ENCODE results near the gene SHOX.
"Not testable (repeated sequence)": the region's sequence is repeated elsewhere in the genome, so short reads cannot be mapped to it uniquely, and the experiment has no call there.

Gene SHOX

GRCh38 chrX:623268-623598 is 7.4 kb upstream of the SHOX start:
- H3K4me2 ChIP-seq (ENCODE audit: low read length), result no peak overlapping the region
- H3K79me2 ChIP-seq (ENCODE audit: low read length), result no peaks in the 10 kb centered on the region
- no peaks in the 10 kb centered on the region for H3K27me3 ChIP-seq (ENCODE audit: low read depth, low read length)
- TF ChIP-seq CTCF (IDR thresholded peaks at IDR 0.05; ENCODE audit: low read depth, low read length) (no peak), EZH2phosphoT487 (IDR thresholded peaks at IDR 0.05; ENCODE audit: low read depth) (no peak)
- H3K9me3 ChIP-seq (ENCODE audit: insufficient read depth, low read length), result no peaks in the 10 kb centered on the region
- H3K36me3 ChIP-seq (replicated peaks; ENCODE audit: low read depth, low read length), result no peaks in the 10 kb centered on the region
- no peak overlapping the region for H2AFZ ChIP-seq (ENCODE audit: low read depth, low read length)
- H3K9ac ChIP-seq (ENCODE audit: low read length), result no peak overlapping the region
- no peak overlapping the region for H3K27ac ChIP-seq (ENCODE audit: low read length)
- no peaks in the 10 kb centered on the region for H4K20me1 ChIP-seq (ENCODE audit: insufficient read depth, low read length)
- H3K4me1 ChIP-seq (ENCODE audit: low read length), result no peaks in the 10 kb centered on the region
- H3K4me3 ChIP-seq (ENCODE audit: low read length), result no peak overlapping the region

DNA sequence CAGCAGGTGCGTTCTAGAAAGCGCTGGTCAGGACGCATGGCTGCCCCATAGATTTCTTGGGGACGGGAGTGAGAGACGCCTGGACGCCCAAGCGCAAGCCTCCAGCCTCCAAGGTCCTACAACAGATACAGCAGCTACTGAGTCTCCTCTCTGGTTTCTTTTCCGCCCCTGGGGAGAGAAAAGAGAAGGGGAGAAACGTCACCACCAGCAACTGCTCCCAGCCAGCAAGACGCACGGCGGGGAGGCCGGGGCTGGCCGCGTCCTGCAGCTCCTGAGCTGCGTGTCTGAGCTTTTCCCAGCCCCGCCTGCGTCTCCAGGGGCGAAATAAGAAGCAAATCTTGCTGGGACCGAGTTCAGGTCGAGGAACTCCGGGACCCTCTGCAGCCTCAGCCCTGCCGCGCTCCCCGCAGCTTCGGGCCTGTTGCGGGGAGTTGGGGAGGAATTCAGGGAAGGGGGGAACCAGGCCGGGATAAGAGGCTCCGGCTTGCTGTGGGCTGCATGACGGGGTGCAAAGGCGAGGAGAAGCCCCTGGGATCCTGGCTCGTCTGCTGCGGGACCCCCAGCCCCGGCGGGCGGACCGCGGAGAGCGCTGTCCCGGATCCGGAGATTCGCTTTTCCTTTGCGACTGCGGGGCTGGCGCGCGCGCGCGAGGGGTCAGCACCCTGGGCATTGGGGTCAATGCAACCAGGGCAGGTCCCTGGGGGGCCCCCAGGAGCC is 6.8 kb upstream of the SHOX start:
- no peaks in the 10 kb centered on the region for H3K9me3 ChIP-seq (ENCODE audit: insufficient read depth, low read length)
- no peaks in the 10 kb centered on the region for H4K20me1 ChIP-seq (ENCODE audit: insufficient read depth, low read length)
- no peaks in the 10 kb centered on the region for H3K27me3 ChIP-seq (ENCODE audit: low read depth, low read length)
- H3K79me2 ChIP-seq (ENCODE audit: low read length), result no peaks in the 10 kb centered on the region
- TF ChIP-seq CTCF (IDR thresholded peaks at IDR 0.05; ENCODE audit: low read depth, low read length) (no peak), EZH2phosphoT487 (IDR thresholded peaks at IDR 0.05; ENCODE audit: low read depth) (no peak)
- H3K4me1 ChIP-seq (ENCODE audit: low read length), result no peaks in the 10 kb centered on the region
- H3K27ac ChIP-seq (ENCODE audit: low read length), result no peak overlapping the region
- H3K4me2 ChIP-seq (ENCODE audit: low read length), result no peak overlapping the region
- H3K36me3 ChIP-seq (replicated peaks; ENCODE audit: low read depth, low read length), result no peaks in the 10 kb centered on the region
- H3K4me3 ChIP-seq (ENCODE audit: low read length), result no peak overlapping the region
- H3K9ac ChIP-seq (ENCODE audit: low read length), result no peak overlapping the region
- H2AFZ ChIP-seq (ENCODE audit: low read depth, low read length), result no peak overlapping the region

DNA sequence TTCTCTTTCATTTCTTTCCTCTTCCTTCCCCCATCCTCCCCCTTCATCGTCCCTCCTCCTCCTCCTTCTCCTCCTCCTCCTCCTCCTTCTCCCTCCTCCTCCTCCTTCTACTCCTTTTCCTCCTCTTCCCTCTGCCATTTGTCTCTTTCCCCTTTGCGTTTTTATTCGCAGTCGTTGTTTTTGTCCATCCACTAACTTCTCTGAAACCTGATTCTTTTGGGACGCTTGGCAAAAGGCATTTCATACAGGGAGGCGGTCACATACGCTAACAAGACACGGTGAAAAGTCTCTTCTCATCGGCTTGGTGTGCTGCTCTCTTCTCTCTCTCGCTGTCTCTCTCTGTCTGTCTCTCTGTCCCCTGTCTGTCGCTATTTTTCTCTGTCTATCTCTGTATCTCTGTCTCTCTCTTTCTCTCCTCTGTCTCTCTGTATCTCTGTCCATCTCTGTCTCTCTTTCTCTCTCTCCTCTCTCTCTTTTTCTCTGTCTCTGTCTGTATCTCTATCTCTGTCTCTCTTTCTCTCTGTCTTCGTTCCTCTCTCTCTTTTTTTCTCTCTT is 5.4 kb upstream of the SHOX start:
- Histone ChIP-seq H2AFZ (ENCODE audit: low read depth, low read length) (no peak overlapping the region), H3K27me3 (ENCODE audit: low read depth, low read length) (no peaks in the 10 kb centered on the region), H3K9me3 (ENCODE audit: insufficient read depth, low read length) (no peaks in the 10 kb centered on the region), H3K36me3 (replicated peaks; ENCODE audit: low read depth, low read length) (no peaks in the 10 kb centered on the region), H3K9ac (ENCODE audit: low read length) (no peak overlapping the region), H3K79me2 (ENCODE audit: low read length) (no peaks in the 10 kb centered on the region), H4K20me1 (ENCODE audit: insufficient read depth, low read length) (no peaks in the 10 kb centered on the region), H3K4me3 (ENCODE audit: low read length) (no peak overlapping the region), H3K4me1 (ENCODE audit: low read length) (no peaks in the 10 kb centered on the region), H3K27ac (ENCODE audit: low read length) (no peak overlapping the region), H3K4me2 (ENCODE audit: low read length) (no peak overlapping the region)
- TF ChIP-seq CTCF (IDR thresholded peaks at IDR 0.05; ENCODE audit: low read depth, low read length), result no peak
- no peak for TF ChIP-seq EZH2phosphoT487 (IDR thresholded peaks at IDR 0.05; ENCODE audit: low read depth)

- H3K9ac ChIP-seq (ENCODE audit: low read length); H3K79me2 ChIP-seq (ENCODE audit: low read length); H4K20me1 ChIP-seq (ENCODE audit: insufficient read depth, low read length); H3K36me3 ChIP-seq (replicated peaks; ENCODE audit: low read depth, low read length); H3K4me1 ChIP-seq (ENCODE audit: low read length); H3K4me3 ChIP-seq (ENCODE audit: low read length); H2AFZ ChIP-seq (ENCODE audit: low read depth, low read length); H3K27me3 ChIP-seq (ENCODE audit: low read depth, low read length); H3K9me3 ChIP-seq (ENCODE audit: insufficient read depth, low read length); H3K4me2 ChIP-seq (ENCODE audit: low read length); H3K27ac ChIP-seq (ENCODE audit: low read length): not testable (repeated sequence)
These were observed 4.5 kb upstream of the SHOX start for GRCh38 chrX:626047-626446.

Measured in OCI-LY3 (cell line).